ENCODE data around the gene MCRIP2. TPM values are rescaled to one million over a fixed set of nuclear protein-coding genes. Genes with fewer than 3 reads are reported as not detected.

Gene MCRIP2
- total RNA-seq, 2 experiments from 2014 or later = 17.3 to 20.2 TPM

DNA sequence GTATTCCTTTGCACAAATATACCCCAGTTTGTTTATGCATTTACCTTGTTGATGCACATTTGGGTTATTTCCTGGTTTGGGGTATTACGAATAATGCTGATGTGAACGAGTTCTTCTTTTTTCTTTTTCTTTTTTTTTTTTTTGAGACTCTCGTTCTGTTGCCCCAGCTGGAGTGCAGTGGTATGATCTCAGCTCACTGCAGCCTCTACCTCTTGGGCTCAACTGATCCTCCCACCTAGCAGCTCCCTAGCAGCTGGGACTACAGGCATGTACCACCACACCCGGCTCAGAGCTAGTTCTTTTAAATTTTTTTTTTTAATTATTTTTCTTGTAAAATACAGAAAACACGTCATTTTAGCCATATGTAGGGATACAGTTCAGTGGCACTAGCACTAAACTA is 37.7 kb upstream of the MCRIP2 start:
- H3K4me1 Mint-ChIP-seq = peaks cover 5% of the 10 kb centered on the region
- ChIA-PET CTCF (no interaction called here), POLR2A (no interaction called here)
- H3K27me3 Mint-ChIP-seq = no peaks in the 10 kb centered on the region
- H3K36me3 Mint-ChIP-seq (ENCODE audit: low read depth) = peaks cover 2% of the 10 kb centered on the region
- DNase-seq = no peak
- H3K27ac Mint-ChIP-seq = no peak overlapping the region
- peaks cover 2% of the 10 kb centered on the region for H3K9me3 Mint-ChIP-seq
- H3K4me3 Mint-ChIP-seq = no peak overlapping the region

DNA sequence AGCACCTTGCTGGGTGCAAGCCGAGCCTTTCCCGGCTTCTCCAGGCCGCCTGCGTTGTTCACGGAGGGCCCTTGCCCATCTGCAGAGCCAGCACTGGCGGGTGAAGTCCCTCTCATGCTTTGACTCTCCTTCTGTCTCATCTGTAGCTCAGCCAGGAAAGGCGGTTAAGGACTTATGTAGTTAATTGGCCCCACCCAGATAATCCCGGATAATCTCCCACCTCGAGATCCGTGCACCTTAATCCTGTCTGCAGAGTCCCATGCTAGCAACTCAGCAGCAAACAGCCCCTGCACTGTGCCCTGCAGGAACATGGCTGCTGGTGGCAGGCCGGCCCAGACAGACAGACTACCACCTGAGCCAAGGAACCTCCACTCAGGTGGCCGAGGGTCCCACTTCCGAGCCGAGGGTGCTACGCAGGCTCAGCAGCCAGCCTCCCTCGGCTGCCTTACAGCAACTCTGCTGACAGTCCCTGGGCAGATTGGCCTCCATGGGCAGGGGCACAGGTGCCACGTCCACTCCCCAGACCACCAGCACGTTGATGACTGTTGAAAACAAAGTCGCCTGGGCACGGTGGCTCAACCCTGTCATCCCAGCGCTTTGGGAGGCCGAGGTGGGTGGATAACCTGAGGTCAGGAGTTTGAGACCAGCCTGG is 34.8 kb upstream of the MCRIP2 start:
- H3K4me1 Mint-ChIP-seq = peaks cover 7% of the 10 kb centered on the region
- no peak overlapping the region for H3K4me3 Mint-ChIP-seq
- DNase-seq = no peak
- no peaks in the 10 kb centered on the region for H3K27me3 Mint-ChIP-seq
- CTCF ChIA-PET = no interaction called here
- H3K27ac Mint-ChIP-seq = no peak overlapping the region
- H3K36me3 Mint-ChIP-seq (ENCODE audit: low read depth) = peaks cover 2% of the 10 kb centered on the region
- H3K9me3 Mint-ChIP-seq = peaks cover 2% of the 10 kb centered on the region
- POLR2A ChIA-PET = no interaction called here

DNA sequence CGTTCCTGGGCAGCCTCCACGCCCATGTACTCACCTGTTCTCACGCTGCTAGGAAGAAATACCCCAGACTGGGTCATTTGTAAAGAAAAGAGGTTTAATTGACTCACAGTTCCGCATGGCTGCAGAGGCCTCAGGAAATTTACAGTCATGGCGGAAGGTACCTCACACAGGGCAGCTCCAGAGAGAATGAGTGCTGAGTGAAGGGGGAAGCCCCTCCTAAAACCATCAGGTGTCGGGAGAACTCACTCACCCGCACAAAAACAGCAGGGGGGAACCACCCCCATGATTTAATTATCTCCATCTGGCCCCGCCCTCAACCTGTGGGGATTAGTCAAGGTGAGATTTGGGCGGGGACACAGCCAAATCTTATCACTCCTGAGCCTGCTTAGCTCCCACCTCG is 33.6 kb upstream of the MCRIP2 start:
- H3K27me3 Mint-ChIP-seq = no peaks in the 10 kb centered on the region
- H3K4me1 Mint-ChIP-seq = peaks cover 7% of the 10 kb centered on the region
- DNase-seq = no peak
- H3K27ac Mint-ChIP-seq = no peak overlapping the region
- no peak overlapping the region for H3K4me3 Mint-ChIP-seq
- H3K36me3 Mint-ChIP-seq (ENCODE audit: low read depth) = peaks cover 2% of the 10 kb centered on the region
- ChIA-PET POLR2A (no interaction called here), CTCF (no interaction called here)
- peaks cover 2% of the 10 kb centered on the region for H3K9me3 Mint-ChIP-seq

DNA sequence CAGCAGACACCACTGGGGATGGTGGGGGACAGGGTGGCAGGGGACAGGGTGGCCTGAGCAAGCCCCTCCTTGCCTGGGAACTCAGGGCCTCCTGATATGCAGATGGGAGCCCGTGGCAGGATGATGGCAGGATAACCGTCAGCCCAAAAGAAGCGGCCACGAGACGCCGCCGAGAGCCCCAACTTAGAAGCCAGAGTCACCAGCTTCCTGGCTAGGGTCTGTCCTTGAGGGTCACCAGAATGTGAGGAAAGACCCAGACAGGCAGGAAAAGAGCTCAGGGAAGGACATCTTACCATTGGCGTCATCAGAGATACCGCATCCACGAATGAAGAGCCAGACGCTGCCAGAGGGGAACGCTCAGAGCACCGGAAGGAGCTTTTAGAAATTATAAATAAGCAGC is 32.3 kb upstream of the MCRIP2 start:
- H3K27me3 Mint-ChIP-seq = no peaks in the 10 kb centered on the region
- no peak overlapping the region for H3K4me3 Mint-ChIP-seq
- H3K27ac Mint-ChIP-seq = no peak overlapping the region
- H3K9me3 Mint-ChIP-seq = peaks cover 2% of the 10 kb centered on the region
- H3K36me3 Mint-ChIP-seq (ENCODE audit: low read depth) = no peaks in the 10 kb centered on the region
- no peak for DNase-seq
- ChIA-PET POLR2A (no interaction called here), CTCF (interaction anchor here (0.6 to 1.1 kb wide), 2 partner anchors 17 to 1926 kb away, joined by 3 to 6 read pairs; no protein-coding TSS in a partner anchor)
- H3K4me1 Mint-ChIP-seq = peaks cover 4% of the 10 kb centered on the region

DNA sequence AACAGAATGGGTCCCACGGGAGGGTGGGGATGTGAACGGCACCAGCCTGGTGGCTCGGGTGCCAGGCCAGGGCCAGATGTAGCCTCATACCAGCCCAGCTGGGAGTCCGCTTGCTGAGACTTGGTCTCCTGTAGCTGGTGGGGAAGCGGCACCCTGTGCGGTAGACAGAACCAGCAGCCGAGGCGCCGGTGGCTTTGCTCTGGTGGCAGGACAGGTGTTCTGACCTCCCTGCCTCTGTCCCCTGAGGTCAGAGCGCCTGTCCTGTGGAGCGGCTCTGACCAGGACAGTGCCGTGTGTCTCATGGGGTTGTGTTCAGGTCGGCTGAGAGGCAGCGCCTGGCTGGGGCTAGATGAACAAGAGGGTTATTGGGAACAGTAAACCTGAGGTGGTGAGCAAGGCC is 31.6 kb upstream of the MCRIP2 start:
- Mint-ChIP-seq H3K36me3 (ENCODE audit: low read depth) (no peaks in the 10 kb centered on the region), H3K4me3 (no peak overlapping the region), H3K27me3 (no peaks in the 10 kb centered on the region), H3K4me1 (peaks cover 4% of the 10 kb centered on the region), H3K9me3 (peaks cover 2% of the 10 kb centered on the region), H3K27ac (no peak overlapping the region)
- no peak for DNase-seq
- POLR2A ChIA-PET = no interaction called here
- CTCF ChIA-PET = interaction anchor here (0.6 to 1.1 kb wide), 2 partner anchors 17 to 1925 kb away, joined by 3 to 6 read pairs; no protein-coding TSS in a partner anchor

DNA sequence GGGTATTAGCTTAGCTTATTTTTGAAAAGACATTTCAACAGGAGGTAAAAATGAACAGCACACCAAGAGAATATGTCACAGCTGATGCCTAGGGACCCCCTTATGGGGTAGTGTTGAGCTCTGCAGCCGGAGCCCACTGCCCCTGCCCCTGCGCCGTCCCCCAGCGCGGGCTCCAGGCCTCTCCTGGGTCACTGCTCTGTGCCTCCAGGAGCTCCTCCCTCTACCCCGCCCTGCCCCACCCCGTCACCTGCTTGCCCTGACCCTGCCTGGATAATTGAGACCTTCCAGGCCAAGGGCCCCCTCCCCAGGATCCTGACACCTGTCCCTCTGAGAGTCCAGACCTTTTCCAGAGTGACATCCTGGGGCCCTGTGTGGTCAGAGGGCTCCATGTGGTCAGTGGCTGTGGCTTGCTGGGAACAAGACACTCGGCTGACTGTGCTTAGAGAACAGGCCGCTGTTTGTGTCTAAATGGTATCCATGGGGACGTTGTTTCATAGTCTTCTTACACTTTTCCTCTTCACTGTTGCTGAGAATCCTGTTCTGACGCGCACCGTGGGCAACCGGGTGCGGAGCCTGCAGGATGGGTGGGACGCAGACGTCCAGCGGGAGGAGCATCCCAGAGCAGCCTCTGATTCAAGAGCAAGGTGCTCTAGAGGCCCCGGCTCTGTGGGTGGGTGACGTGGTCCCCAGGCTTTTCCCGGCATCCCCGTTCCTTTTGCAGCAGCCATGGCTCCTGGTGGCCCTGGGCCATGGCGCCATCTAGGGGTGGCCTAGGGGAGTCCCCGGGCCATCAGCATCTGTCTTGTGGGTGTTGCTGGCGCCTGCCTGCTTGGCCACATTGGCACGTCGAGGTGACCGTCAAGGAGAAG is 30.9 kb upstream of the MCRIP2 start:
- H3K27me3 Mint-ChIP-seq = no peaks in the 10 kb centered on the region
- H3K27ac Mint-ChIP-seq = no peak overlapping the region
- ChIA-PET POLR2A (no interaction called here), CTCF (interaction anchor here (0.6 to 1.1 kb wide), 3 partner anchors 18 to 272 kb away, joined by 3 read pairs; no protein-coding TSS in a partner anchor)
- peak; percentile 33 for DNase-seq
- peaks cover 4% of the 10 kb centered on the region for H3K4me1 Mint-ChIP-seq
- no peaks in the 10 kb centered on the region for H3K9me3 Mint-ChIP-seq
- no peaks in the 10 kb centered on the region for H3K36me3 Mint-ChIP-seq (ENCODE audit: low read depth)
- no peak overlapping the region for H3K4me3 Mint-ChIP-seq

DNA sequence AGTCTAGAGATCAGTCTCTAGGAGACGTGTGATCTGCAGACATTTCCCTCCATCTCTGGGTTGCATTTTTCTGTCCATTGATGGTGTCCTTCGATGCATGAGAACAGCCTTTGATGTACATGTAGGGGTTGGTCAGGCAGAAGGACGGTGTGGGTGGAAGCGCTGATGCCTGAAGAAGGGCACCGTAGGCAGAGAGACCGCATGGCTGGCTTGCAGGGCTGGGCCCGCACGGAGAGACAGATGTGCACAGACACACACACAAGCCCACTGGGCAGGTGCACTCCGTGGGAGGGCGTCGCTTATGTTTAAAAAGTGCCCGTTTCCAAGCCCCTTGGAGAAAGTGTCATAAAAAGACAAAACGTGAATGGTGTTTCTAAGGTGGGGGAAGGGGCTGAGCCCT is 26.5 kb upstream of the MCRIP2 start:
- Mint-ChIP-seq H3K36me3 (ENCODE audit: low read depth) (no peaks in the 10 kb centered on the region), H3K9me3 (no peaks in the 10 kb centered on the region), H3K27ac (no peak overlapping the region), H3K4me1 (peaks cover 2% of the 10 kb centered on the region), H3K27me3 (no peaks in the 10 kb centered on the region), H3K4me3 (no peak overlapping the region)
- CTCF ChIA-PET = no interaction called here
- DNase-seq = no peak
- POLR2A ChIA-PET = no interaction called here

DNA sequence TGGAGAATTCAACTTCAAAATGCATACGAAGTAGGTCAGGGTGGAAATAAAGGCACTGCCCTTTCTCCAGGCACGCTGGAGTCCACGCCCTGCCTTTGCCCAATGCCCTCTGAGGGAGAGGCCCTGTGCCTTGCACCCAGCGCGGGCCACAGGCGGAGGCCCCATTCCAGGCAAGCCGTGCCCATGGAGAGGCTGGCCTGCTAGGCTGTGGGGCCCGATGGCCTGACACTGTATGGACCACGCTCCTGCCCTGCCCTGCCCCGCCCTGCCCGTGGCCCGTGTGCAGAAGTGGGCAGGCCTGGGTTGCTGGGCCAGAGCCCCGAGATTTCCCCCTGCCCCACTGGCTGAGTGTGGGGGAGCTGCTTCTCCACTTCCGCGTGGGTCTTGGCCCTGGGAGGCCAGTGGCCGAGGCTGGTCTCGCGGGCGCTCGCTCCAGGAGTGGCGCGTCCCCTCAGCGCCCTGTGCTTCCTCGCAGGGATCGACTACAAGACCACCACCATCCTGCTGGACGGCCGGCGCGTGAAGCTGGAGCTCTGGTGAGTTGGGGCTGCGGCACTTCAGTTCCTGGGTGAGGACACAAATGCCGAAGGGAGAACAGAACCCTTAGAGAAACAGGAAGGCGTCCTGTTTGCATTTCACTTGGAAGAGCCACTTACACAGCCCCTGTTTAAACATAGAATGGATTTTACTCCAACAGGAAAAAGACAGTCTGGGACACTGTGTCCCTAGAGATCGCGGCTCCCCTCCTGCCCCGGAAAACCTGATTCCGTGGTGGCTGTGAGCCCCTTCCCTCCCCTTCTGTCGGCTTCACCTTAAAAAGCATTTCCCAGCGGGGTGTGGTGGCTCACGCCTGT is 24.7 kb upstream of the MCRIP2 start:
- no peaks in the 10 kb centered on the region for H3K4me1 Mint-ChIP-seq

DNA sequence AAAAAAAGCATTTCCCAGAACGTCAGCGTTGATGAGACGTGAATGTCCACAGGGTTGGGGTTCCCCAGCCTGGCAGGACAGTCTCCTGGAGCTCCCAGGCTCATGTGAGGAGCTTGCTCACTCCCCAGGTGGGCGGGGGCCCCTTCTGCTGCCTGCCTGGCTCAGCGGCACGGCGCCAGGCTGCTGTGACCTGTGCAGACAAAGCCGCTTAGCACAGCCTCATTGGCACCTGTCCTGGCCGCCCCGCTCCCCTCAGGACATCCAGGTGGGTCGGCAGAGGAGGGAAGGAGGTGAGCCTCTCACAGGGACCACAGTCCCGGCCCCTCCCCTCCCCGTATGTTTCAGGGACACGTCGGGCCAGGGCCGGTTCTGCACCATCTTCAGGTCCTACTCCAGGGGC is 23.8 kb upstream of the MCRIP2 start:
- H3K4me3 Mint-ChIP-seq = no peak overlapping the region
- no peaks in the 10 kb centered on the region for H3K9me3 Mint-ChIP-seq
- H3K36me3 Mint-ChIP-seq (ENCODE audit: low read depth) = no peaks in the 10 kb centered on the region
- no peak overlapping the region for H3K27ac Mint-ChIP-seq
- DNase-seq = no peak
- H3K4me1 Mint-ChIP-seq = no peaks in the 10 kb centered on the region
- POLR2A ChIA-PET = no interaction called here
- H3K27me3 Mint-ChIP-seq = no peaks in the 10 kb centered on the region
- CTCF ChIA-PET = no interaction called here

More for the DNA sequence above, 24.7 kb upstream of the MCRIP2 start:
- no peaks in the 10 kb centered on the region for H3K36me3 Mint-ChIP-seq (ENCODE audit: low read depth)
- H3K27ac Mint-ChIP-seq = no peak overlapping the region
- no peak for DNase-seq
- ChIA-PET CTCF (interaction anchor here (0.6 kb wide), 1 partner anchor 13 kb away, joined by 3 read pairs; no protein-coding TSS in a partner anchor), POLR2A (no interaction called here)
- H3K27me3 Mint-ChIP-seq = no peaks in the 10 kb centered on the region
- no peaks in the 10 kb centered on the region for H3K9me3 Mint-ChIP-seq
- H3K4me3 Mint-ChIP-seq = no peak overlapping the region

DNA sequence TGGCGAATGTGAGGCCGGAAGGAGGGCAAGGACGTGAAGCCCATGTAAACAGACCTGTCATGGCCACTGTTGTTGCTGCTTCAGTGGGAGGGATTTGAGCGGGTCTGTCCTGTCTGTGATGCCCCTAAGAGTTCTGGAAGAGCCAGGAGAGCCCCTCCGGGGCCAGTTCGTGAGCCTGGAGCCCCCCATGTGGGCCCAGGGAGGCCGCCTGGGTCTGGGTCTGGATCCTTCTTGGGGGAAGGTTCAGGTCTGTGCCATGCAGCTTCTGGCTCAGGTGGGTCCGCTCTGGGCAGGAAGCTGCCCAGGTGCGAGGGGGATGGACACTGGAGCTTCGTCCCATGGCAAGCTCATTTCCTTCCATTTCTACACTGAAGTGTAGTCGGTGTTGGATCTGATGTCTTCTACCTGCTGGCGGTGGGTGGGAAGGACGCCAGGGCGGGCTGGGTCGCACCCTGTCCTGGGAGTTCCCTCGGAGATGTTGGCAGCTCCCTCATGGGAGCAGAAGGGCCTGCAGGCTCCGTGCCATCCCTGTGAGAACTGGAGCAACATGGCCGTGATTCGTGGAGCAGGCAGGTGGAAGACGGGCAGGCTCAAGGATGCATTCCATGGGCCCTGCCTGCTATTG is 22.0 kb upstream of the MCRIP2 start:
- Mint-ChIP-seq H3K4me3 (no peak overlapping the region), H3K9me3 (no peaks in the 10 kb centered on the region), H3K27me3 (no peaks in the 10 kb centered on the region), H3K4me1 (no peaks in the 10 kb centered on the region), H3K27ac (no peak overlapping the region), H3K36me3 (ENCODE audit: low read depth) (no peaks in the 10 kb centered on the region)
- ChIA-PET CTCF (no interaction called here), POLR2A (no interaction called here)
- no peak for DNase-seq

DNA sequence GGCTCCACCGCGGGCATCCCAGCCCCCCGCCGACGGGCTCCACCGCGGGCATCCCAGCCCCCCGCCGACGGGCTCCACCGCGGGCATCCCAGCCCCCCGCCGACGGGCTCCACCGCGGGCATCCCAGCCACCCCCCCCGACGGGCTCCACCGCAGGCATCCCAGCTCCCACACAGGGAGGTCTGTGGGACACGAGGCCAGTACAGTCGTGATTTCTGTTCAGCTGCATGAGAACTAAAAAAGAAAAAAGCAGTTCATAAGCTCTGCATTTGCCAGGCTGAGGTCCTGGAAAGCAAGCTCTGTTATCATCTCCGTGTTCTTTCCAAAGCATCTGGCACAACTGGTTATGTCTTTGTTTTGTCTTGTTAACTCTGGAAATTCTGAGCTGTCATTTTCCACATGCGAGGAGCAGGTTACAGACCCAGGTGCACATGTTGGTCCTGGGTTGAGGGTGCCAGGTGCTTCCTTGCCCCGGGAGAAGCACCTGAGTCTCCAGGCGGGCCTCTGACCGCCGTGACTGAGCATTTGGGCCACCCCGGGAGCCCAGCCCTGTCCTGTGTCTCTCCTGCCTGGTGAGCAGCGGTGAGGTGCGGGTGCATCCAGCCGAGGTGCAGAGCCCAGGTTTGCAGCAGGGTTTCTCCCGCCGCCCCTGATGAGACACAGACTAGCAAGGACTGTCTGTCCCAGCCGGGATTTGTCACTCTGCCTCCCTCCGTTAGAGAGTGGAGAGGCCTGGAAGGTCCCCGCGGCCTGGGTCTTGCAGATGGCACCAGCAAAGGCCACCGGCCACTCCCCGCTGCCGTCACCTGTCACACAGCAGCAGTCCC is 20.7 kb upstream of the MCRIP2 start:
- H3K27me3 Mint-ChIP-seq = no peaks in the 10 kb centered on the region
- CTCF ChIA-PET = no interaction called here
- no peak overlapping the region for H3K4me3 Mint-ChIP-seq
- H3K27ac Mint-ChIP-seq = no peak overlapping the region
- no peaks in the 10 kb centered on the region for H3K4me1 Mint-ChIP-seq
- no peaks in the 10 kb centered on the region for H3K9me3 Mint-ChIP-seq
- DNase-seq = no peak
- no peaks in the 10 kb centered on the region for H3K36me3 Mint-ChIP-seq (ENCODE audit: low read depth)
- POLR2A ChIA-PET = no interaction called here

DNA sequence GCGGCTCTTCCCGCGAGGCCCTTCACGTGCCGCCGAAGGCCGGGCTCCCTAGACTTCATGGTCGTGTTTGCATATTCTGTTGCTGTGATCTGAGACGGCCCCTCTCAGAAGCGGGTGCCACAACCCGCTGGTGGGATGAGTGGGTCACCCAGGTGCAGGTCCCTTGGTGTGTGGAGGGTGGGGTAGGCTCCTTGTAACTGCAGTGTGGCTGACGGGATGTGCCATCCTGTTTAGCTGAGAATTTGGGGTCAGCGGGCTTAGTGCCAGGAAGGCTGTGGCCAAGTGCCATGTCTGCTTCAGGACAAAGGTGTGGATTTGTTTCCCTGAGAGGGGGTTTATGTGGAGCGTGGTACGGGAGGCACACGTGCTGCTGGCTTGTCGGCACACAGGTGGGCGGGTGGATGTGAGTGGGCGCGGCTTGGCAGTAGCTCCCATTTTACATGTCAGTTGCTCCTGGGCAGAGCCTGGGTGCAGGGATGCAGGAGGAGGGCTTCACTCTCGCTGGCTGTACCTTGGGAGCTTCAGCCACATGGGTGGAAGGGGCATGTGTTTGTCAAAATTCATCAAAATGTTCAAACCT is 20.0 kb upstream of the MCRIP2 start:
- ChIA-PET POLR2A (no interaction called here), CTCF (no interaction called here)
- DNase-seq = no peak
- H3K4me3 Mint-ChIP-seq = no peak overlapping the region
- H3K9me3 Mint-ChIP-seq = no peaks in the 10 kb centered on the region
- H3K36me3 Mint-ChIP-seq (ENCODE audit: low read depth) = no peaks in the 10 kb centered on the region
- no peak overlapping the region for H3K27ac Mint-ChIP-seq
- H3K27me3 Mint-ChIP-seq = no peaks in the 10 kb centered on the region
- no peaks in the 10 kb centered on the region for H3K4me1 Mint-ChIP-seq

All from activated CD4-positive, alpha-beta T cell treated with anti-CD3 and anti-CD28 coated beads, Interleukin-2, amount 10 ng/mL, durations not matched to agents 7 days and 5 days (primary cell).